ENCODE data around the gene SQSTM1.

DNA sequence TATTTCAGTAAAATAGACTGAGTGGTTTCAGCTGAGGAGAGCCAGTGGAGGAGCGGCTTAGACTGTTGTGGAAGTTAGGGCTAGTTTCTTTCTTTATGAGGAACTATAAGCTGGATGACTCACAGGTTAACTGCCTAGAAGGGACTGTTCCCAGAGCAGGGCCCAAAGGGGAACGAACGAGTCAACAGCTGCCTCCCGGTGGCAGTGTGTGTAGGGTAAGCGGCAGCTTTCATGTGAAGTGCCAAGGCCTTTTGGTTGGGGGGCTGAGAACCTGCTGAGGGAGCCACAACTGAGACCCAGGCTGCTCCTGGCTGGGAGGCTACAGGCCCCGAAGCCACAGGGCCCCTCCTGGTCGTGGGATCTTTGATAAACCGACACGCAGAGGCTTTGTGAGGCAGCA lies 7.0 kb downstream of the SQSTM1 start:
- TF ChIP-seq, protein P1, sequence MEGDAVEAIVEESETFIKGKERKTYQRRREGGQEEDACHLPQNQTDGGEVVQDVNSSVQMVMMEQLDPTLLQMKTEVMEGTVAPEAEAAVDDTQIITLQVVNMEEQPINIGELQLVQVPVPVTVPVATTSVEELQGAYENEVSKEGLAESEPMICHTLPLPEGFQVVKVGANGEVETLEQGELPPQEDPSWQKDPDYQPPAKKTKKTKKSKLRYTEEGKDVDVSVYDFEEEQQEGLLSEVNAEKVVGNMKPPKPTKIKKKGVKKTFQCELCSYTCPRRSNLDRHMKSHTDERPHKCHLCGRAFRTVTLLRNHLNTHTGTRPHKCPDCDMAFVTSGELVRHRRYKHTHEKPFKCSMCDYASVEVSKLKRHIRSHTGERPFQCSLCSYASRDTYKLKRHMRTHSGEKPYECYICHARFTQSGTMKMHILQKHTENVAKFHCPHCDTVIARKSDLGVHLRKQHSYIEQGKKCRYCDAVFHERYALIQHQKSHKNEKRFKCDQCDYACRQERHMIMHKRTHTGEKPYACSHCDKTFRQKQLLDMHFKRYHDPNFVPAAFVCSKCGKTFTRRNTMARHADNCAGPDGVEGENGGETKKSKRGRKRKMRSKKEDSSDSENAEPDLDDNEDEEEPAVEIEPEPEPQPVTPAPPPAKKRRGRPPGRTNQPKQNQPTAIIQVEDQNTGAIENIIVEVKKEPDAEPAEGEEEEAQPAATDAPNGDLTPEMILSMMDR (IDR thresholded peaks at IDR 0.05) = no peak
- TF ChIP-seq POLR2A (IDR thresholded peaks at IDR 0.05) = no peak
